Measurements from ENCODE around the gene WWOX. TPM values are rescaled to one million over a fixed set of nuclear protein-coding genes. Genes with fewer than 3 reads are reported as not detected.

Gene WWOX
- total and polyA plus RNA-seq, 7 donors = 7.1 to 46.8 (median 16.1) TPM

DNA sequence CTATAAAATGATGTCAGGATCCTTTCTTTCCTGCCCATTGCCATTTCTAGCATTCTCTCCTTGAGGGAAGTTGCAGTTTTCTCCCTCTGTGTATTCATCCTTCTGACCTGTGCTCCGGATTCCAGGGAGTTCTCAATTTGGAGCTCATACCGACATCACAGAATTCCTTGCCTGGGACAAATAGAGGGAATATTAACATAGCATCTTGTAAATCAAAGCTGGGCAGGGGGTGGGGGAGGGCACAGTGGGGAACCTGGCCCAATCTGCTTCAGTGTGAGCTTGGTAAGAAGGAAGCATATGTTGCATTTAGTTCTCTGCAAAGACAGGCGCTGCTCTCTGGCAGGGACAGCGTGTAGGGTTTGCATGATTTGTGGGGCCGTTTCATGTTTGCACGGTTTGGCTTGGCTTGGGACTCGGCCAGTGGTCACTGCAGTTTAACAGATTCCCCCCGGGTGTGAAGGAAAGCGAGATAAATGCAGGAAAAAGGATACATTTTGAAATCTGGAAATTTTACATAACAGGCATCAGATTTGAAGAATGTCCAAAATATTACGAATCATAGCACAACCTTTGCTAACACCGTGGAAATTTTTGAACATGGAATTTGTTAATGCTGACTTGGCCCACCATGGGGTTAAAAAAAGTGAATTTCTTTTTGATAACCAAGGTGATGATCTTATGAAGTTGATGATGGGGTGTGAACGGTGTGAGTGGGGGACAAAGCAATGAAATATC is 178.0 kb downstream of the WWOX start:
- WGBS, 2 donors = 69 to 73% methylated on average over 12 of the region's 12 CpGs
- Histone ChIP-seq H3K27me3 (no peaks in the 10 kb centered on the region), H3K36me3 (no peaks in the 10 kb centered on the region), H3K27ac (no peak overlapping the region), H3K4me3 (no peak overlapping the region), H3K4me1 (peaks cover 0 to 10% (median 4%) of the 10 kb centered on the region in 4 donors), H3K9me3 (no peaks in the 10 kb centered on the region)
- TF ChIP-seq EP300 (IDR thresholded peaks at IDR 0.05) (no peak), POLR2A (IDR thresholded peaks at IDR 0.05) (no peak), POLR2AphosphoS5 (IDR thresholded peaks at IDR 0.05) (no peak)
- TF ChIP-seq, protein P1, sequence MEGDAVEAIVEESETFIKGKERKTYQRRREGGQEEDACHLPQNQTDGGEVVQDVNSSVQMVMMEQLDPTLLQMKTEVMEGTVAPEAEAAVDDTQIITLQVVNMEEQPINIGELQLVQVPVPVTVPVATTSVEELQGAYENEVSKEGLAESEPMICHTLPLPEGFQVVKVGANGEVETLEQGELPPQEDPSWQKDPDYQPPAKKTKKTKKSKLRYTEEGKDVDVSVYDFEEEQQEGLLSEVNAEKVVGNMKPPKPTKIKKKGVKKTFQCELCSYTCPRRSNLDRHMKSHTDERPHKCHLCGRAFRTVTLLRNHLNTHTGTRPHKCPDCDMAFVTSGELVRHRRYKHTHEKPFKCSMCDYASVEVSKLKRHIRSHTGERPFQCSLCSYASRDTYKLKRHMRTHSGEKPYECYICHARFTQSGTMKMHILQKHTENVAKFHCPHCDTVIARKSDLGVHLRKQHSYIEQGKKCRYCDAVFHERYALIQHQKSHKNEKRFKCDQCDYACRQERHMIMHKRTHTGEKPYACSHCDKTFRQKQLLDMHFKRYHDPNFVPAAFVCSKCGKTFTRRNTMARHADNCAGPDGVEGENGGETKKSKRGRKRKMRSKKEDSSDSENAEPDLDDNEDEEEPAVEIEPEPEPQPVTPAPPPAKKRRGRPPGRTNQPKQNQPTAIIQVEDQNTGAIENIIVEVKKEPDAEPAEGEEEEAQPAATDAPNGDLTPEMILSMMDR (IDR thresholded peaks at IDR 0.05) = no peak
- no peak for DNase-seq
- intact Hi-C loops (cut with DNase I) = no loop called here

DNA sequence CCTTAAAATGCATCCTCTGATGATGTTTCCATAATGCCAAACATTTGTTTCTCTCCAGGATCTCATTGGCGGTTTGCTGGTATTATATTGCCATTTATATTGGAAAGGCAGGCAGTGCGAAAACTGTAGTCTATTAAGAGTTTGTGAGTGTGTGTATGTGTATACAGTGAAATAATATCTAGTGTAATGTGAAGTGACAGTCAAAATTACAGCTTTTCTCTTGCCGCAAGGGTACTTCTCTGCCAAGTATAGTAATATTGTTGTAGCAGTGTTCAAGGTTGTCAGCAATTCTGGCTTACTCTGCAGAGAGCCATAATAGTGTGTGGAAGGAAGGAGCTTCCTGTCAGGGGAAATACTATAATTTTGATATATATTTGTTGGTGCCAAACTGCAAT is 178.6 kb downstream of the WWOX start:
- Histone ChIP-seq H3K4me1 (peaks cover 0 to 10% (median 4%) of the 10 kb centered on the region in 4 donors), H3K4me3 (no peak overlapping the region), H3K27me3 (no peaks in the 10 kb centered on the region), H3K27ac (no peak overlapping the region), H3K9me3 (no peaks in the 10 kb centered on the region), H3K36me3 (no peaks in the 10 kb centered on the region)
- TF ChIP-seq EP300 (IDR thresholded peaks at IDR 0.05) (no peak), POLR2A (IDR thresholded peaks at IDR 0.05) (no peak), POLR2AphosphoS5 (IDR thresholded peaks at IDR 0.05) (no peak)
- TF ChIP-seq, protein P1 (IDR thresholded peaks at IDR 0.05) = no peak
- 93 to 95% methylated on average over 3 of the region's 3 CpGs for WGBS, 2 donors
- no peak for DNase-seq
- intact Hi-C loops (cut with DNase I) = no loop called here

DNA sequence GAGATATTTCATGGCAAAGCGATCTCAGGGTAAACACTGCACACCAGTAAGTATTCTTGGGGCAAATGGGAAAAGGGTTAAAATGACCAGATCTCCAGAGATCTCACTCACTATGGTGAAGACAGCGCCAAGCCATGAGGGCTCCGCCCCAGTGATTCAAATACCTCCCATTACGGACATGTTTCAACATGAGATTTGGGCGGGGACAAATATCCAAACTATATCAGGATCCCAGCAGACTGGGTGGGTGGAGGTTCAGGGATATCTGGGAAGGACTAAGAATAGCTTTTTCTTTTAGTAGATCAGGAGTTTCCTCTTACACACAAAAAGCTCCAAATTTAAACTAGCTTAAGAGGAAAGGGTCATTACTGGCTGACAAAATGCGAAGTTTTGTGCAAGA is 181.7 kb downstream of the WWOX start:
- Histone ChIP-seq H3K36me3 (no peaks in the 10 kb centered on the region), H3K4me1 (peaks cover 0 to 10% (median 4%) of the 10 kb centered on the region in 4 donors), H3K27ac (no peak overlapping the region), H3K27me3 (no peaks in the 10 kb centered on the region), H3K4me3 (no peak overlapping the region), H3K9me3 (no peaks in the 10 kb centered on the region)
- DNase-seq = no peak
- intact Hi-C loops (cut with DNase I) = no loop called here
- 62 to 63% methylated on average over 6 of the region's 6 CpGs for WGBS, 2 donors
- TF ChIP-seq, protein P1 (IDR thresholded peaks at IDR 0.05) = no peak
- TF ChIP-seq EP300 (IDR thresholded peaks at IDR 0.05) (no peak), POLR2A (IDR thresholded peaks at IDR 0.05) (no peak), POLR2AphosphoS5 (IDR thresholded peaks at IDR 0.05) (no peak)

DNA sequence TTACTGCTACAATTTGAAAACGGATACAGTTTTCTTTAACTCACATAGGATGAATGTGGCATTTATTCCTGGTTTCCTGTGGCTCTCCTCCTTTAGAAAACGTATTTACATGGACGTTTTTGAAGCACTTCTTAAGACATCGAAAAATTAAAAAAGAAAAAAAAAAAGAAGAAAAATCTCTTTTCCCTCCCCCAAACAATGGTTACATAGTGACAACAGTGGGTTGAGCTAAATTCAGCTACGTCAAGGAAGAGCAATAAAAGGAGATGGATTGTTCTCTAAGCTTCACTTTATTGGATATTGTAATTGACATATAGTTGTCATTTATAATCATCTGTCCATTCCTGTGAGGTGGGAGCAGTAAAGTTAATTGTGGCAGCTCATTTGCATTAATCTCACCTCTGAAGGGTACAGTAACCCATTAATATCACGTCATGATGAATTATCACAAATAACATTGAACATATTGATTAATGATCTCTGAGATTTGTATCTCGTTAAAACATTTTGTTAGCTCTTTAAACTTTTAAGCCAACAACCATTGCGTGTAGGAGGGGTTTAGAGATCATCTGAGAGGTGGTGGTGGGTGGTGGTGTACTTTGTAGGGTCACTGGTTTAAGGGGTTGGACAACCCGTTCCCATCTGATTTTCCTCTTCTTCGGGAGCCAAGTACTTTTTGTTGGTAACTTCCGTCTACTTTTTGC is 184.2 kb downstream of the WWOX start:
- TF ChIP-seq, protein P1 (IDR thresholded peaks at IDR 0.05) = no peak
- no peak for TF ChIP-seq EP300 (IDR thresholded peaks at IDR 0.05)
- TF ChIP-seq POLR2A (IDR thresholded peaks at IDR 0.05) = no peak
- no peak for TF ChIP-seq POLR2AphosphoS5 (IDR thresholded peaks at IDR 0.05)
- no peak for DNase-seq
- no peak overlapping the region for H3K4me3 ChIP-seq
- H3K27ac ChIP-seq = no peak overlapping the region
- no peaks in the 10 kb centered on the region for H3K27me3 ChIP-seq
- no peaks in the 10 kb centered on the region for H3K9me3 ChIP-seq
- no peaks in the 10 kb centered on the region for H3K36me3 ChIP-seq
- intact Hi-C loops (cut with DNase I) = no loop called here
- no peaks in the 10 kb centered on the region for H3K4me1 ChIP-seq
- WGBS, 2 donors = 84 to 87% methylated on average over 11 of the region's 11 CpGs
